ENCODE results near the gene ITGAL. TPM values are rescaled to one million over a fixed set of nuclear protein-coding genes. Genes with fewer than 3 reads are reported as not detected.

The ITGAL gene
- total and polyA plus RNA-seq, 2 of the 13 experiments (the other 11 are each of a cell fraction or from before 2014, with no cell fraction given), result 0.86 to 1.2 TPM

DNA sequence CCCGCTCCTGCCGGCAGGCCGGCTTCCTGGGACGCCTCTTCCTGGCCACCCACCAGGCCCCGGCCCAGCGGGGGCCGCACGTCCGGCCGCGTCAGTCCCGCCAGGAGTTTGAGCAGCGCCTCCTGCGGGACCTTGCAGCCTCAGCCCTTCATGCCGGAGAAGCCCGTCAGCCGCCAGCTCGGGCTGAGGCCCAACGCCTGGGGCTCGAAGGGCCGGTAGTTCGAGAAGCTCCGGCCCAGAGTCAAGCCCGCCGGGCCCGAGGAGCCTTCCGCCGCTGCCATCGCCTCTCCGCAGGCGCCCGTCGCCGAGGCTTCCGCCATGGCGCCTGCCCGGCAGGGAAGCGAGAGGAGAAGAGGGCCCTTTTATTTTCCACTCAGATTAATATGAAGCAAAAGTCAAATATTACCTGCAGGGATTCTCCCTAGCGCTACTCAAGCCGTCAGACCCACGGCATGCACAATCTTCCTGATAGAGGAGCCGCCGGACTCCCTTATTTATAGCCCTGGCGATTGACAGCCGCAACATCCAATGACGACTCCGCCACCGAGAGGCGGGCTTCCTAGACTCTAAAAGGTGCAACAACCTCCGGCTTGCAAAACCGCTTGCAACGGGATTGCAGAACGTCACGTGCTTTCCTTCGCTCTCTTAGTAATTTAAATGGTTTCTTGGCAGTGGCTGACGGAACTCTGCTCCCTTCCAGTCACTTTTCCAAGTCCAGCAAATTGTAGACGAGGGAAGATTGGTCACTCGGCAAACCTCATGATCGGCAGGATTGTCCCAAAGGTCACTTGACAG, 26.9 kb upstream of the ITGAL start, which contains the start of gene SEPHS2 (continued):
- TF ChIP-seq ZFP41 (CRISPR knock-in tag; IDR thresholded peaks at IDR 0.05; ENCODE audit: borderline replicate concordance) (no peak), GABPB1 (CRISPR knock-in tag; IDR thresholded peaks at IDR 0.05) (peak; percentile 81), SMARCC2 (IDR thresholded peaks at IDR 0.05) (no peak), ZNF367 (CRISPR knock-in tag; IDR thresholded peaks at IDR 0.05; ENCODE audit: borderline replicate concordance) (peak; percentile 68; the same call in 1 of the 2 replicates), ETV6 (CRISPR knock-in tag; conservative IDR thresholded peaks at IDR 0.05) (no peak; the same call in 1 of the 2 replicates), TOPORS (CRISPR knock-in tag; IDR thresholded peaks at IDR 0.05) (peak; percentile 52; the same call in 1 of the 2 replicates), ZNF550 (CRISPR knock-in tag; IDR thresholded peaks at IDR 0.05; ENCODE audit: borderline replicate concordance) (no peak), ZNF776 (CRISPR knock-in tag; IDR thresholded peaks at IDR 0.05) (peak; percentile 73; the same call in 1 of the 2 replicates), FOXJ3 (CRISPR knock-in tag; IDR thresholded peaks at IDR 0.05; ENCODE audit: borderline replicate concordance) (peak; percentile 72; the same call in 1 of the 2 replicates), IKZF4 (CRISPR knock-in tag; IDR thresholded peaks at IDR 0.05; ENCODE audit: borderline replicate concordance, low read depth, not compliant biosample characterization) (no peak), HNRNPH1 (optimal IDR thresholded peaks at IDR 0.05; ENCODE audit: low read depth, low read length) (no peak)
- TF ChIP-seq, protein P1, sequence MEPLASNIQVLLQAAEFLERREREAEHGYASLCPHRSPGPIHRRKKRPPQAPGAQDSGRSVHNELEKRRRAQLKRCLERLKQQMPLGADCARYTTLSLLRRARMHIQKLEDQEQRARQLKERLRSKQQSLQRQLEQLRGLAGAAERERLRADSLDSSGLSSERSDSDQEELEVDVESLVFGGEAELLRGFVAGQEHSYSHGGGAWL (CRISPR knock-in tag; IDR thresholded peaks at IDR 0.05), result no peak
- TF ChIP-seq, protein P2, sequence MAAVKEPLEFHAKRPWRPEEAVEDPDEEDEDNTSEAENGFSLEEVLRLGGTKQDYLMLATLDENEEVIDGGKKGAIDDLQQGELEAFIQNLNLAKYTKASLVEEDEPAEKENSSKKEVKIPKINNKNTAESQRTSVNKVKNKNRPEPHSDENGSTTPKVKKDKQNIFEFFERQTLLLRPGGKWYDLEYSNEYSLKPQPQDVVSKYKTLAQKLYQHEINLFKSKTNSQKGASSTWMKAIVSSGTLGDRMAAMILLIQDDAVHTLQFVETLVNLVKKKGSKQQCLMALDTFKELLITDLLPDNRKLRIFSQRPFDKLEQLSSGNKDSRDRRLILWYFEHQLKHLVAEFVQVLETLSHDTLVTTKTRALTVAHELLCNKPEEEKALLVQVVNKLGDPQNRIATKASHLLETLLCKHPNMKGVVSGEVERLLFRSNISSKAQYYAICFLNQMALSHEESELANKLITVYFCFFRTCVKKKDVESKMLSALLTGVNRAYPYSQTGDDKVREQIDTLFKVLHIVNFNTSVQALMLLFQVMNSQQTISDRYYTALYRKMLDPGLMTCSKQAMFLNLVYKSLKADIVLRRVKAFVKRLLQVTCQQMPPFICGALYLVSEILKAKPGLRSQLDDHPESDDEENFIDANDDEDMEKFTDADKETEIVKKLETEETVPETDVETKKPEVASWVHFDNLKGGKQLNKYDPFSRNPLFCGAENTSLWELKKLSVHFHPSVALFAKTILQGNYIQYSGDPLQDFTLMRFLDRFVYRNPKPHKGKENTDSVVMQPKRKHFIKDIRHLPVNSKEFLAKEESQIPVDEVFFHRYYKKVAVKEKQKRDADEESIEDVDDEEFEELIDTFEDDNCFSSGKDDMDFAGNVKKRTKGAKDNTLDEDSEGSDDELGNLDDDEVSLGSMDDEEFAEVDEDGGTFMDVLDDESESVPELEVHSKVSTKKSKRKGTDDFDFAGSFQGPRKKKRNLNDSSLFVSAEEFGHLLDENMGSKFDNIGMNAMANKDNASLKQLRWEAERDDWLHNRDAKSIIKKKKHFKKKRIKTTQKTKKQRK (IDR thresholded peaks at IDR 0.05; ENCODE audit: low read length), result no peak
- TF ChIP-seq, protein P3, sequence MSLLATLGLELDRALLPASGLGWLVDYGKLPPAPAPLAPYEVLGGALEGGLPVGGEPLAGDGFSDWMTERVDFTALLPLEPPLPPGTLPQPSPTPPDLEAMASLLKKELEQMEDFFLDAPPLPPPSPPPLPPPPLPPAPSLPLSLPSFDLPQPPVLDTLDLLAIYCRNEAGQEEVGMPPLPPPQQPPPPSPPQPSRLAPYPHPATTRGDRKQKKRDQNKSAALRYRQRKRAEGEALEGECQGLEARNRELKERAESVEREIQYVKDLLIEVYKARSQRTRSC (CRISPR knock-in tag; IDR thresholded peaks at IDR 0.05; ENCODE audit: low read depth), result no peak
- TF ChIP-seq, protein P4, sequence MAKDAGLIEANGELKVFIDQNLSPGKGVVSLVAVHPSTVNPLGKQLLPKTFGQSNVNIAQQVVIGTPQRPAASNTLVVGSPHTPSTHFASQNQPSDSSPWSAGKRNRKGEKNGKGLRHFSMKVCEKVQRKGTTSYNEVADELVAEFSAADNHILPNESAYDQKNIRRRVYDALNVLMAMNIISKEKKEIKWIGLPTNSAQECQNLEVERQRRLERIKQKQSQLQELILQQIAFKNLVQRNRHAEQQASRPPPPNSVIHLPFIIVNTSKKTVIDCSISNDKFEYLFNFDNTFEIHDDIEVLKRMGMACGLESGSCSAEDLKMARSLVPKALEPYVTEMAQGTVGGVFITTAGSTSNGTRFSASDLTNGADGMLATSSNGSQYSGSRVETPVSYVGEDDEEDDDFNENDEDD (CRISPR knock-in tag; IDR thresholded peaks at IDR 0.05; ENCODE audit: borderline replicate concordance), result peak; percentile 84; the same call in 1 of the 2 replicates
- TF ChIP-seq, protein P5, sequence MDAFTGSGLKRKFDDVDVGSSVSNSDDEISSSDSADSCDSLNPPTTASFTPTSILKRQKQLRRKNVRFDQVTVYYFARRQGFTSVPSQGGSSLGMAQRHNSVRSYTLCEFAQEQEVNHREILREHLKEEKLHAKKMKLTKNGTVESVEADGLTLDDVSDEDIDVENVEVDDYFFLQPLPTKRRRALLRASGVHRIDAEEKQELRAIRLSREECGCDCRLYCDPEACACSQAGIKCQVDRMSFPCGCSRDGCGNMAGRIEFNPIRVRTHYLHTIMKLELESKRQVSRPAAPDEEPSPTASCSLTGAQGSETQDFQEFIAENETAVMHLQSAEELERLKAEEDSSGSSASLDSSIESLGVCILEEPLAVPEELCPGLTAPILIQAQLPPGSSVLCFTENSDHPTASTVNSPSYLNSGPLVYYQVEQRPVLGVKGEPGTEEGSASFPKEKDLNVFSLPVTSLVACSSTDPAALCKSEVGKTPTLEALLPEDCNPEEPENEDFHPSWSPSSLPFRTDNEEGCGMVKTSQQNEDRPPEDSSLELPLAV (CRISPR knock-in tag; conservative IDR thresholded peaks at IDR 0.05; ENCODE audit: low read depth), result no peak
- TF ChIP-seq, protein P6, sequence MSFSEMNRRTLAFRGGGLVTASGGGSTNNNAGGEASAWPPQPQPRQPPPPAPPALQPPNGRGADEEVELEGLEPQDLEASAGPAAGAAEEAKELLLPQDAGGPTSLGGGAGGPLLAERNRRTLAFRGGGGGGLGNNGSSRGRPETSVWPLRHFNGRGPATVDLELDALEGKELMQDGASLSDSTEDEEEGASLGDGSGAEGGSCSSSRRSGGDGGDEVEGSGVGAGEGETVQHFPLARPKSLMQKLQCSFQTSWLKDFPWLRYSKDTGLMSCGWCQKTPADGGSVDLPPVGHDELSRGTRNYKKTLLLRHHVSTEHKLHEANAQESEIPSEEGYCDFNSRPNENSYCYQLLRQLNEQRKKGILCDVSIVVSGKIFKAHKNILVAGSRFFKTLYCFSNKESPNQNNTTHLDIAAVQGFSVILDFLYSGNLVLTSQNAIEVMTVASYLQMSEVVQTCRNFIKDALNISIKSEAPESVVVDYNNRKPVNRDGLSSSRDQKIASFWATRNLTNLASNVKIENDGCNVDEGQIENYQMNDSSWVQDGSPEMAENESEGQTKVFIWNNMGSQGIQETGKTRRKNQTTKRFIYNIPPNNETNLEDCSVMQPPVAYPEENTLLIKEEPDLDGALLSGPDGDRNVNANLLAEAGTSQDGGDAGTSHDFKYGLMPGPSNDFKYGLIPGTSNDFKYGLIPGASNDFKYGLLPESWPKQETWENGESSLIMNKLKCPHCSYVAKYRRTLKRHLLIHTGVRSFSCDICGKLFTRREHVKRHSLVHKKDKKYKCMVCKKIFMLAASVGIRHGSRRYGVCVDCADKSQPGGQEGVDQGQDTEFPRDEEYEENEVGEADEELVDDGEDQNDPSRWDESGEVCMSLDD (CRISPR knock-in tag; IDR thresholded peaks at IDR 0.05; ENCODE audit: borderline replicate concordance), result no peak
